ENCODE results near the gene MRPL36. TPM values are rescaled to one million over a fixed set of nuclear protein-coding genes. Genes with fewer than 3 reads are reported as not detected.

MRPL36 gene
- total and polyA plus RNA-seq, 2 of the 4 experiments (the other 2 are of a cell fraction) = 85.9 to 103 TPM

GRCh38 chr5:1785984-1786383 is 13.7 kb downstream of the MRPL36 start:
- H3K23ac ChIP-seq (ENCODE audit: low read depth, low read length) = no peak overlapping the region
- no peak overlapping the region for H4K91ac ChIP-seq (ENCODE audit: insufficient read depth, low read depth, low read length)
- in situ Hi-C loops (cut with MboI; ENCODE audit: low sequenced_read_pairs) (loop anchor here (25.0 kb wide), 1 partner anchor 824 kb away; no protein-coding TSS in a partner anchor), intact Hi-C loops (cut with micrococcal nuclease) (no loop called here), dilution Hi-C loops (cut with HindIII; ENCODE audit: low sequenced_read_pairs, unreplicated experiment) (no loop called here)
- H3K56ac ChIP-seq (ENCODE audit: extremely low read depth, insufficient read depth, low read length) = no peak overlapping the region
- H3K18ac ChIP-seq (ENCODE audit: low read depth, low read length) = no peak overlapping the region
- ATAC-seq (ENCODE audit: low read depth) (no peak), DNase-seq (no peak)
- no peak overlapping the region for H2BK15ac ChIP-seq (ENCODE audit: low read depth, low read length)
- H2BK20ac ChIP-seq (ENCODE audit: low read depth, low read length) = no peak overlapping the region; the same call in 1 of the 2 replicates
- no peak overlapping the region for H3K4ac ChIP-seq (ENCODE audit: low read depth, low read length)
- H2BK120ac ChIP-seq (ENCODE audit: low read depth, low read length) = no peak overlapping the region
- no peaks in the 10 kb centered on the region for H4K20me1 ChIP-seq (ENCODE audit: insufficient read depth, low read length)
- no peaks in the 10 kb centered on the region for H3K36me3 ChIP-seq (ENCODE audit: control insufficient read depth, insufficient read depth, low read length)
- no peak overlapping the region for H2AFZ ChIP-seq (replicated peaks; ENCODE audit: low read length, poor library complexity)
- no peak overlapping the region for H3K14ac ChIP-seq (replicated peaks; ENCODE audit: low read depth, low read length)
- no peak overlapping the region for H3K4me3 ChIP-seq (ENCODE audit: insufficient read depth, low read depth, low read length)
- H3K4me2 ChIP-seq (ENCODE audit: low read depth, low read length) = no peak overlapping the region
- no TSS peak for BruUV-seq (replicated peaks)
- TF ChIP-seq CEBPB (IDR thresholded peaks at IDR 0.05; ENCODE audit: low read depth, low read length) = no peak
- TF ChIP-seq POLR2A (IDR thresholded peaks at IDR 0.05; ENCODE audit: low read depth, low read length) = no peak
- no peak for TF ChIP-seq SMC3 (IDR thresholded peaks at IDR 0.05; ENCODE audit: low read depth, low read length)
- TF ChIP-seq NFE2L2 (IDR thresholded peaks at IDR 0.05; ENCODE audit: low read depth, low read length) = no peak
- TF ChIP-seq MXI1 (IDR thresholded peaks at IDR 0.05; ENCODE audit: borderline replicate concordance, low read depth, low read length) = no peak
- TF ChIP-seq BHLHE40 (IDR thresholded peaks at IDR 0.05; ENCODE audit: low read depth, low read length) = no peak
- no peak for TF ChIP-seq MAZ (IDR thresholded peaks at IDR 0.05; ENCODE audit: borderline replicate concordance, low read depth, low read length)
- TF ChIP-seq ELK1 (IDR thresholded peaks at IDR 0.05; ENCODE audit: borderline replicate concordance, low read depth, low read length) = no peak
- TF ChIP-seq MAFK (IDR thresholded peaks at IDR 0.05; ENCODE audit: low read depth, low read length) = no peak
- TF ChIP-seq FOS (IDR thresholded peaks at IDR 0.05; ENCODE audit: low read depth, low read length) = no peak
- no peak for TF ChIP-seq CTCF (conservative IDR thresholded peaks at IDR 0.05; ENCODE audit: low read depth, low read length)
- no peak for TF ChIP-seq CHD1 (IDR thresholded peaks at IDR 0.05; ENCODE audit: low read depth, low read length)
- no peak for TF ChIP-seq RFX5 (IDR thresholded peaks at IDR 0.05; ENCODE audit: low read depth, low read length)
- no peak for TF ChIP-seq RAD21 (IDR thresholded peaks at IDR 0.05; ENCODE audit: low read length)
- no peak for TF ChIP-seq USF2 (IDR thresholded peaks at IDR 0.05; ENCODE audit: low read depth, low read length)
- TF ChIP-seq RCOR1 (IDR thresholded peaks at IDR 0.05; ENCODE audit: insufficient replicate concordance, low read length) = no peak
- H4K5ac ChIP-seq (ENCODE audit: low read depth, low read length) = no peak overlapping the region
- CTCF ChIA-PET = no interaction called here
- H3K9me3 ChIP-seq (ENCODE audit: control insufficient read depth, insufficient read depth, low read length) = no peaks in the 10 kb centered on the region
- H2AK9ac ChIP-seq (replicated peaks; ENCODE audit: low read depth, low read length, poor library complexity) = no peak overlapping the region
- H3K27me3 ChIP-seq (ENCODE audit: control insufficient read depth, insufficient read depth, low read length) = no peaks in the 10 kb centered on the region; the same call in 1 of the 2 replicates
- 96% methylated on average over 6 of the region's 13 CpGs; no CpG with 5 or more reads in 1 of the 2 experiments for WGBS, 2 experiments (ENCODE audit: extremely low coverage in 2 of 2, insufficient read length in 1 of 2)
- no peaks in the 10 kb centered on the region for H3K79me1 ChIP-seq (ENCODE audit: low read depth in 1 of 2, low read length in 2 of 2)
- H2BK5ac ChIP-seq (ENCODE audit: low read depth, low read length, poor library complexity, severe bottlenecking) = no peak overlapping the region
- POLR2A ChIA-PET (ENCODE audit: unreplicated experiment) = no interaction called here
- H2AK5ac ChIP-seq (ENCODE audit: low read depth, low read length) = no peak overlapping the region
- peaks cover 2% of the 10 kb centered on the region; the same call in 1 of the 2 replicates for H3K9me1 ChIP-seq (ENCODE audit: insufficient read depth, low read length)
- no peak overlapping the region for H4K8ac ChIP-seq (ENCODE audit: low read depth in 2 of 2, low read length in 2 of 2)
- H3K9ac ChIP-seq (ENCODE audit: low read depth, low read length) = no peak overlapping the region
- H3K4me1 ChIP-seq (ENCODE audit: control insufficient read depth, insufficient read depth, low read length) = peaks cover 5% of the 10 kb centered on the region
- H3K27ac ChIP-seq (ENCODE audit: insufficient read depth, low read length) = no peak overlapping the region

Data from IMR-90 (cell line).